SHP77 treated with DMSO at 0.1 percent for 48 hours (cell line): ENCODE measurements around the gene FHL3.
"Not testable (repeated sequence)": the region's sequence is repeated elsewhere in the genome, so short reads cannot be mapped to it uniquely, and the experiment has no call there.

Source experiments
- DNase-seq: peaks from one replicate; lab custom pipeline; 2025; lab: John Stamatoyannopoulos, UW

The FHL3 gene

DNA sequence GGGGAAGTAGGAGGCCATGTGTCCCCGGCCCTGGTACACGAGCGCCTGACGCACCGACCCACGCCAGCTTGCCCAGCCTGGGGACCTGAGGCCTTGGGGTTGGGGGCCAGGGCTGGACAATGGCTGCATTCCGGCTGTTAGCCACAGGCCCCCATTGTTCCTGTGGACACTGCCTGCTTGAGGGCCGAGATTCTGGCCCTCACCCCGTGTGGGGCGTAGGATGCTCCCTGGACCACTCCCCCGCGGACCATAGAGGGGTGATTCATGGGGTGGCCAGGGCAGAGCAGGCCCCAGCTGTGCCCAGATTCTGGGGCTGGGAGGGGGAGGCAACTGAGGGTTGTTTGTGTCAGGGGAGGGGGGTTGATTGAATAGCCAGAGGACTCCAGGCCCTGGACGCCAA lies 29.6 kb upstream of the FHL3 start:
- DNase-seq: no peak

DNA sequence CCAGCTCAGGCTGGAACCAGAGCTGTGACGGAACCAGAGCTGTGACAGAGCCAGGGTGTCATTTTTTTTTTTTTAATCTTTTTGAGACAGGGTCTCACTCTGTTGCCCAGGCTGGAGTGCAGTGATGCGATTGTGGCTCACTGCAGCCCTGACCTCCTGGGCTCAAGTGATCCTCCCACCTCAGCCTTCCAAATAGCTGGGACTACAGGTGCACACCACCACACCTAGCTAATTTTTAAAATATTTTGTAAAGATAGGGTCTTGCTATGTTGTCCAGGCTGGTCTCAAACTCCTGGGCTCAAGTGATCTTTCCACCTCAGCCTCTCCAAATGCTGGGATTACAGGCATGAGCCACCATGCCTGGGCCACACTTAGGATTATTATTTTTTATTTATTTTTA lies 27.7 kb upstream of the FHL3 start:
- not testable (repeated sequence) for DNase-seq

DNA sequence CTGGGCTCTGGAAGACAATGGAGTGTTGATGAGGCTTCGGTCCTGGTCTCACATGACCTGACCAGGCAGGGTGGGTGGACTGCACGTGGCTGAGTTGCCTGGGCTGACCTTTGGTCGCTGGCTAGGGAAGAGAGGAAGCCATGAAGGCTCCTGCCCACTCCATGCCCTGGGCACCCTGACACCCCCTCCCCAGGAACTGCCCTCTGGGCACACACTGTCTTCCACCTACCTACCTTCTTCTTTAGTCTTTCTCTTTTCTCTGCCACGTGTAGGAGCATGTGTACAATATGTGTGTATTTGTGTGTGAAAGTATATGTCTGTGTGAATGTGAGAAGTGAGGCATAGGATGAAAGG lies 26.2 kb upstream of the FHL3 start:
- DNase-seq: no peak

DNA sequence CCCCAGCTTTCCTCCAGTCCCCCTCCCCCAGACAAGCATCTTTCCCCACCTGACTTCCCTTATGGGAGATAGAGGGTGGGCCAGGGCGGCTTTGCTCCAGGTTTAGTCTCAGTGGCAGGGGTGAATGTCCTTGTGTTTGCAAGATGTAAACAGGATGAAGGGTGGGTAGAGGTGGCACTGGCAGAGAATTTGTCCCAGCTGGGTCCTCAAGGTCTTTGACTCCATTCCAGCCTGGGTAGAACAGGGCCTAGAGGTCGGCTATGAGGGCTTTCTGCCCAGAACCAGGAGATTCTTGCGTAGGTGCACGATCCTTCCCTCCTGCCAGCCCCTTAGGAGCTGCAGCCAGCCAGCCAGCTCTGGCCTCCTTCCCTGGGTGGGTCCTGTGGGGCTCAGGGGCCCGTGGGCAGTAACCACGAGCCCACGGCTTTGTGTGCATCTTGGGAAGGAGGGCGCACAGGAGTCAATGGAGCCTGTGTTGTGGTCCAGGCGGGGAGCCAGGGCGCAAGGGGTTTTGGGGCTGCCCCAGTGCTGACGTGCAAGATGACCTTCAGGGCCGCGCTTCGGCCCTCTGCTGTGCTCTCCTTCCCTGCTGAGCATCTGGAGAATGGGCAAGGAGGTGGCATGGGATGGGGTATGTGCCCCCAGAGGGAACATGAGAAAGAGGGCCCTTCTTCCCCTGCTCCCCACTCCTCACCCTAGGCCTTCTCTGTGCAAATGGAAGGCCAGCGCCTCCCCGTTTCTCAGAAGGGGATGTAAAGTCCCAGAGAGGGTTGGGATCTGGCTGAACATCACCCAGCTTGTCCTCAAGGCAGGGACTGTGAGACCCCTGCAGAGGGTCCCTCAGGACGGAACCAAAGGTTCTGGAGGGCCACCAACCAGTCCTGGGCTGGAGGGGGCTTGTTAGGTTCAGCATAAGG lies 25.5 kb upstream of the FHL3 start:
- no peak for DNase-seq

DNA sequence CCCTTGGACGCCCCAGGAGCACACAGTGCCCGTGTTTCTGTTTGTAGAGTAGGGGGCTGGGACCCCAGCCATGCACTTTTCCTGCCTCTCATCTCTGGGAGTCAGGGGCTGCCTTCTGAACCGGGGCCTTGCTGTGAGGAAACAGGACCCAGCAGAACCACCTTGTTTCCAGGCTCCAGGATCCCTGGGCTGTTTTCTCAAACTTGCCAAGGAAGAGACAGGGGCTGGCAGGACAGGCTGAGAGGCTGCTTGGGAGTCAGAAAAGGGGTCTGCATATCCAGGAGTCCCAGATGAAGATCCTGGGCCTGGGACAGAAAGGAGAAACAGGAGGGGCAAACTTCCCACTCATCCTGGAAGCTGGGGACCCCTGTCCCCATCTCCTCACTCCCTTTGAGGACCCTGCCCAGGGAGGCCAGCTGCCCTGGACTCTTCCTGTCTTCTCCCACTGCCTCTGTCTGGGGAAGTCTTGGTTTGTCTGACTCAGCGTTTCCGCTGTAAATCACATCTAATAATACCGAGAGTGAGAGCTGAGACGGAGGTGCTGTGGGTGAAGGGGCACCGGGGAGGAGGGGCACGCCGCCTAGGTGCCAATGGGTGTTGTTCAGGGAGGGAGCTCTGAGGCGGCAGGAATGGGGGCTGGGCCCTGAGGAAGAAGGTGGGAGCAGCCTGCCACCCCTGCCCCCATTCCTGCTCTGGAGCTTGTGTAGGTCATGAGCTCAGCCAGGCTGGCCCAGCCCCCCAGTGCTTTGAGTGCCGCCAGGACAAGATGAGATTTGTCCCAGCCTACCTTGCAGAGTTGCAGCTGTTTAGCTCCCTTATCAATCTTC lies 24.6 kb upstream of the FHL3 start:
- no peak for DNase-seq

DNA sequence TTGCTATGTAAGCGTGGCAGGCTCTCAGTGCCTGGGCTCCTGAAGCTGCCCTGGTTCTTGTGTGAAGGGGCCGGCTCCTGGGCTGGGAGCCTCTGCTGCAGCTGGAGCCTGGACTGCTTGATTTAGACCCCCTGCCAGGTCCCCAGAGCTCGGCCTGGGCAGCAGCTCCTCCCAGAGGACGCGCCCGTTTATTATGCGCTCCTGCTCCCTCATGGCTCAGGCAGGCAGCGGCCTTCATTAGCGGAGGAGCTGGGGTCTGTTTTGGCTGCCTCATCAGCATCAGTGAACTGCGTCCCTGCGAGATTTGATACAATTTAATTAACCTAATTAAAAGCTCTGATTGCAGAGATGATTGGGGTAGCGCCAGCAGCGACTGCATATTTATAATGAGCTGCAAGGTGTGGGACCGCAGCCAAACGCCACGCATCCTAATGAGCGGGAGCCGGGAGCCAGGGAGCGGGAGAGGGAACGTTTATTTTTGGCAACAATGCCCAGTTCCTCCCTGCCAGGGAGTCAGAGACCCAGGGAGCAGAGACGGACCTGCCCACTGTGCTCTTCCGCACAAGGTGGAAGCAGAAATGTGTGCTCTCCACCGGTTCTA lies 23.9 kb upstream of the FHL3 start:
- no peak for DNase-seq

DNA sequence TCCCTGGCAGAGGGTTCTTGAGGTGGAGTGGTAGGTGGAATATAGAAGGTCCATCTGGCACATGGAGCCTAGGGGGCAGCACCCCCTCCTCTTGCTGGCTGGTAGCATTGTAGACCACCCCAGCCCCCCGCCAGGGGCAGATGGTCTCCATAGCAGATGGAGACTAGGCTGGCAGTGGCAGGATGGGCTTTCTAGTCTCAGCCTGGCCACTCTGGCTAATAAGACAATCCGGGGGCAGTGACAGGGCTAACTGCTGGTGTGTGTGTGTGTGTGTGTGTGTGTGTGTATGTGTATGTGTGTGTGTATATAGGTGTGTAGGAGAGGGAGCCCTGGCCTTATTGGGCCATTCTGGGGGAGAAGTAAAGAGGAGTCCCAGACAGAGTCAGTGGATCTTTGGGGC lies 23.4 kb upstream of the FHL3 start:
- no peak for DNase-seq

DNA sequence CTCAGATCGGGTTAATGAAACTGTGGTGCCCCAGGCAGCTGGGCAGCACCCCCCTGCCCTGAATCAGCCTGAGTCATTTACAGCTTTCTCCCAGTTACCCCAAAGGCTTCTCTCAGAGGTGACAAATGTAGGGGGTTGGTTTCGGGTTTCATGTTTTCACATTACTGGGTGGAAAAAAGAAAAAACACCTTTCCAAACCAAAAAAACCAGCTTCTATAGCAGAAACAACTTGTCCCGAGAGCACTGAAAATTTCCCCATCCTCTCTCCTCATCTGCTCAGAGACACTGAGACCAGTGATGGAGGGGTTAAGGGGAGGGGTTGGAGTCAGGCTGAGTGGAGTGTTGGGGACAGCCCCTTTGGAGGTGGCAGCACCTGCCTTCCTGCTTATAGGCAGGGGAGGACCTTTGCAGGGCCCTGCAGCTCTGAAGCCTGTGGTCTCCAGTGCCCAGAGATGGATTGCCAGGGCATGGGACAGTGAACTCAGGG lies 22.8 kb upstream of the FHL3 start:
- no peak for DNase-seq

DNA sequence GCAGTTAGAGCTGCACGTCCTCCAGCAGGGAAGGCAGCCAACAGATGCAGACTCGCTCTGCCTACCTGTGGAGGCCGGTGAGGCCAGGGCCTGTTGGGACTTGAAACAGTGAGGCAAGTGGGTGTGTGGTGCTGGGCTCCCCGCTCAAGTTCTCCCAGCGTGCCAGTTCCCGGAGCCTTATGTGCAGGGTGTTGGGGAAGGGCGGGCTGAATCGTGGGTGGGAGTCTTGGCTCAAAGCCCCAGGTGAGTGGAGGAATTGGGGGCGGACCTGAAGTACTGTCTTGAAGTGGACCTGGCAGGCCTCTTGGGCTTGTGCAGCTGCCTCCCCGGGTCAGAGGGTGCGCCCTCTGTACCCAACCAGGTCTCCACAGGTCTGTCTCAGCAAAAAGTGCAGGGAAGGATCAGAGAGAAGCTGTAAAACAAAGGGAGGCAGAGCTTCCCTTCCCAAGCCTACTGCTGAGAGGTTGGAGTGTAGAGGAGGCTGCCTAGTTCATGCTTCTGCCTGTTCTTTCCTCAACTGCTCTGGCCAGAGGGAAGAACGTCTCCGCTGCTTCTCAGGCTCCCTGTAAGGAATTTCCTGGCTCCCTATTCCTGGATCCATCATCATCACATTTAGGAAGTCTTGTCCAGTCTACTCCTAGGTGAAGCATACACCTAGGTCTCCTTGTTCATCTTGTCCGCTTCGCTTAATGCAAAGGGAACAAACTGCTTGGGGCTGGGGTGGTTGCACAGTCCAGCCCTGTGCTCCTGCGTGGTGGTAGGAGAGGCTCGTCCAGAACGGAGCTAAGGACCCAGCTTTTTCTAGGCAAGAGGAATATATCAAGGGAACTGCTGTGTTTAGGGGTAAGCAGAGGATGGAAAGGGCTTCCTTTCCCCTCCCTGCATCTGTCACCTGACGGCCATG lies 22.1 kb upstream of the FHL3 start:
- no peak for DNase-seq

DNA sequence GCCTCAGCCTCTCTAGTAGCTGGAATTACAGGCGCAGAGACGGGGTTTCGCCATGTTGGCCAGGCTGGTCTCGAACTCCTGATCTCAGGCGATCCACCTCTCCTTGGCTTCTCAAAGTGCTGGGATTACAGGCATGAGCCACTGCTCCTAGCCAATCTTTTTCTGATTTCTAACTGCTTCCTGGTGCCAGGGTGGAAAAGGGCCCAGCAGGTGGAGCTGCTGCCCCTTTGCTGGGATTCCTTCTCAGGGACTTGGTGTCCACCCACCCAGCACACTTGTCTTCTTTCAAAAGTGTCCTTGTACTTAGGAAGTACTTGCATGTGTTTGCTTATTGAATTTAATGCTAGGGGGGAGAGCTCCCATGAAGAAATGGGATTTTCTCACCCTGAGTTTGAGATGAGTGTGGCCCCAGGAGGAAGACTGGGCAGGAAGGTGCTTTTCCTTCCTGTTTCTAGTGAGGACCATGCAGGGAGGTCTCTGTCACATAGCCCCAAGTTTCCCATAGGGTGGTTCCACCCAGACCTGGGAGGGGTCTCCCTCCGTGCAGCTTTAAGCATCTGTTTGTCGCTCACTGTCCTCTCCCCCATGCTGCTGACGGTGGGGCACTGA lies 21.4 kb upstream of the FHL3 start:
- no peak for DNase-seq

DNA sequence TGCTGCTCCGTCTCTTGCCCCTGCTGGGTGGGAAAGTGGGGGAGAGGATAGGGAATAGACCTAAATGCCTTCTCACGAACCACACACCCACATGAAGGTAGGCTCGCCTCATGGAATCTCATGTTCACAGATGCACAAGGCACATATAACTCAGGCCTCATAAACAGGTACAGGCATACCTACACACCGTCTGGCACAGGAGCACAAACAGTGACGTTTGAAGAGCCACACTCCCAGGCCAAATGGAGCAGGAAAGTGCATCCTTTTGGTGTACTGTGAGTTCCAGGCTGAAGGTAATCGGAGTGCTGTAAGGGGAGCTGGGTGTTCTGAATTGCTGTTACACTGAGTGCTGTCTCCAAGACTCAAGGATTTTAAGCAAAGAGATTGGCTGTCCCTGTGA lies 20.4 kb upstream of the FHL3 start:
- no peak for DNase-seq

DNA sequence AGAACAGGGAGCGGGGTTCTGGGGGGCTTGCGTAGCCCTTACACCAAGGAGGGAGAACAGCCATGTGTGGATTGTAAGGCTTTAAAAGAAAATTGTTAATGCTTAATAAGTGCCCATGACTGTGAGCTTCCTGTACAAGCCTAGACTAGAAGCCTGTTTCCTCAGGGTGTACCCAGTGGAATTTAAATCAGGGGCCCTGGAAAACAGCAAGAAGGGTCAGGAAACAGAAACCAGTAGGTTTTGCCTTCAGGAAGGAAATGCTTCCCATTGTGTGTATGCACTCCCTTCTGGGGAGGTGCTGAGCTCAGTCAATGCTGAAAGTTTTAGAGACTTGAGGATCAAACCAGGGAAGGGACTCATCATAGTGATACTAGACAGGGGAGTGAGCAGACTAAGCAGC lies 19.9 kb upstream of the FHL3 start:
- DNase-seq: no peak

DNA sequence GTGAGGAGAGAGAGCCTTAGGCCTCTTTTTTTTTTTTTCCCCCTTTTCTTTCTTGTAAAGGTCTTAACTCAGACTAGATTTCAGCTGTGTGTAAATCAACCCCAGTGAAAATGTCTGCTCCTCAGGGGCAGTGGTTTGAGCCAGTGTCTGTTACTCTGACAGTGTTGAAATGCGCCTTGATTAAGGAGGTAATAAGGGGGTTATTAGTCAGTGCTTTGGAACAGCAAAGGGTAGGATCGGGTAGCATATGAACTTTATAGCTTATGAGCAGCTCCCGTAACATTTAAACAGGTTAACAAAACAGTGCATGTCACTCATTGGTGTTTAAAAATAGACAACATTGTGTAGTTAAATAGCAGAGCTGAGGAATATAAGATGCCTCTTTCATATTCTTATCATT lies 17.5 kb upstream of the FHL3 start:
- no peak for DNase-seq

DNA sequence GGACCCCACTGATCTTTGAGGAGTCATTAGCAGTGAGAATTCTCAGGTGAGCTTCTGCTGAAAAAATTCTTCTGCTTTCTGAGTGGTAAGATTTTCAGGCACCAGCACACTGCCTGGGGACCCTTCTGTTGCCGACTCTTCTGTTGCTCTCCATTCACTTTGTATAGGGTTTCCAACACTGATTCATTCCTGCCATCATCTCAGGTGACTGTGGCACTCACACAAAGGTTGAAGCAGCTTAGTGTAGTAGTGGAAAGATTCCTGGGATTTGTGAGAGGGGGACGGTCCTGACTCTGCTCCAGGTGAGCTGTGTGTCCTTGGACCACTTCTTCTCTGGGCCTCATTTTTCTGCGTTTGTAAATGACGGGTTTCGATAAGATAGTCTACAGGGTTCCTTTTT lies 16.7 kb upstream of the FHL3 start:
- DNase-seq: no peak

DNA sequence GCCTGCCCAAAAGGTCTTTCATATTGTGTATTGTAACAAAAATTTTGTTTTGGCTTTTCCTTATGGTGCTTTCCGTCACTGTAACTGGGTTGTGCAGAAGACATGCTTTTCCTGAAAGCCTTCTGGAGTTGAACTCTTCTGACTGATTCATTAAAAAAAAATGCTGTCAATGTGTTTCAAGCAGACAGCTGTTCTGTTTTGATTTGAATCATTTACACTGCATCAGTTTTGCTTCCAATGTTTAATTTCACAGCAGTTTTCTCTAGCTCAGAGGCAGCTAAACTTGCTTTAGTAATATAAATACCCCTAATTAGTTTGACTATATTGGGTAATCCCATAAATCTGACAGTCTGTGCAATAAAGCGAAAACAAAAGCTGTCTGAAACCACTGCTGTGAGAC lies 15.1 kb upstream of the FHL3 start:
- no peak for DNase-seq

DNA sequence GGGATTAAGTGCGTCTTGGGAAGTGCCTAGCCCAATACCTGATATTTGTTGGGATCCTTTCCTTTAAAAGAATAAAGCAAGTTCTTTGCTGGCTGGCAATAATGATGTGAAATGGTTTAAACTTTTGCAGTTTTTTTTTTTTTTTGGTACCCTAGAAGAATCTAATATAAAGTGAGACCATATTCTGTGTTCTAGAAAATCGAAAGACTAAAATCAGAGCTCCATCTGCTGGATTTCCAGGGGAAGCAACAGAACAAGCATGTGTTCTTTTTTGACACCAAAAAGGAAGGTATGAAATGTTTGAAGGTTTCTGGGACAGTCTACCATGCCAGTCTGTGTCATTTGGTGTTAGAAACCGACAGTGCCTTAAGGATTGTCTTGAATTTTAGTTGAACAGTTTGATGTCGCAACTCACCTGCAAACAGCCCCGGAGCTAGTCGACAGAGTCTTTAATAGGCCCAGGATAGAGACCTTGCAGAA lies 13.6 kb upstream of the FHL3 start:
- DNase-seq: no peak

DNA sequence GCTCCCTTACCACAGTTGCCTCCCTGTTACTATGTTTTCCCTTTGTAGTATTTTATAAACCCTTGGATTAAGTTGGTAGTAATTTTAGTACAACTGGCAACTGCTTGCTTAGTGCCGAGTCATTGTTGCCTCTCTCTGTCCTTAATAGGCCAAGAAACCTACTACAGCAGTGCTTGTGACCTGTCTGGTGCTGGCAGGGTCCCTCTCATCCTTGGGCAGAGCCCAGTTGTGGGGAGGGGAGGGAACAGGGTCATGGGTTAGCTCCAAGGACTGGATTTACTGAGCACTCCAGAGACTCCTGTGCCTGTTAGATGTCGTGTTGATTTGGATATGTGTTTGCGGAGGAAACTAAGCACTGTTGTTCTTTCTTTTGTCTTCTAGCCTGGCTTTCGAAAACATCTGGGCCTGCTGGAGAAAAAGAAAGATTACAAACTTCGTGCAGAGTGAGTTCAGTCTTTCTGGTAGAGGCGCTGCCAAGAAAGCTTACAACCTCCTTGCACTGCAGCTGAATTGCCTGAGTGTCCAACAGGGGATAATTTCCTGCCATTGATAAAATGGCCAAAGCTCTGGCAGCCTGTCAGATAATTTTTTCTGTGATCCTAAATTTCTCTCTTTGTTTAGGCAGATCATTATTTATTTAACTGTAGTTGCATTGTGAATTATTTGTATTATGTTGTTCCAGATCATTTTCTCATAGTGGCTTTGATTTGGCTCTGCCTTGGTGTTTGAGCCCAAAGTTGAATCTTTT lies 10.8 kb upstream of the FHL3 start:
- DNase-seq: no peak

DNA sequence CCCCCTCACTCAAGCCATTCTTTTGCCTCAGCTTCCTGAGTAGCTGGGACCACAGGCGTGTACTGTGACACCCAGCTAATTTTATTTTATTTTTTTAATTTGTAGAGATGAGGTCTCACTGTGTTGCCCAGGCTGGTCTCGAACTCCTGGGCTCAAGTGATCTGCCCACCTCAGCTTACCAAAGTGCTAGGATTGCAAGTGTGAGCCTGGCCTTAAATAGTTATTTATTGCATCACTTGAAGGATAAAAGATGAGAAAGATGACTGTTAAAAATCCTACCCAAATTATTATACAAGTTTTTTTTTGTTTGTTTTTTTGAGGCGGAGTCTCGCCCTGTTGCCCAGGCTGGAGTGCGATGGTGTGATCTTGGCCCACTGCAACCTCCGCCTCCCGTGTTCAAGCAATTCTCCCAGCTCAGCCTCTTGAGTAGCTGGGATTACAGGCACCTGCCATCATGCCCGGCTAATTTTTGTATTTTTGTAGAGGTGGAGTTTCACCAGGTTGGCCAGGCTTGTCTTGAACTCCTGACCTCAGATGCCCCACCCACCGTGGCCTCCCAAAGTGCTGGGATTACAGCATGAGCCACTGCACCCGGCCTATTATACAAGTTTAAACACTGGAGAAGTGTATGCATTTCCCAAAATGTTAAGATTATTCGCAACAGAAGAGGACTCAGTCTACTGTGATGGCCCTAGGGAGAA lies 9.6 kb upstream of the FHL3 start:
- no peak for DNase-seq

DNA sequence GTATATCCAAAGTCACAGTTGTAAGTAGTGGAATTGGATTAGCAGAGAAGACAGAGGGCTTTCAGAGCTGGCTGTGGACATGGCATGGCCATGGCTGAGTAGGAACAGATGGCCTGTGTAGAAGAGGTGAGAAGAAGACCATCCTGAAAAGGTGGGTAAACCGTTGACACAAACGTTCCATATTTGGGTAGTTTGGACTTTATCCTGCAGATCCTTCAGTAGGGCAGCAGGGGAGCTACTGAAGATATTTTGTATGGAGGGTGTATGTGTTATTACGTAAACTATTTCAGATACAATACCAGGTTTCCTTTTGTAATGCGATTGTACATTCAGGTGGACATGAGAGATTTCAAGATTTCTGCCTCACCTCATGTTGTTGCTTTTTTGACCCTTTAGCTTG lies 8.9 kb upstream of the FHL3 start:
- DNase-seq: no peak

DNA sequence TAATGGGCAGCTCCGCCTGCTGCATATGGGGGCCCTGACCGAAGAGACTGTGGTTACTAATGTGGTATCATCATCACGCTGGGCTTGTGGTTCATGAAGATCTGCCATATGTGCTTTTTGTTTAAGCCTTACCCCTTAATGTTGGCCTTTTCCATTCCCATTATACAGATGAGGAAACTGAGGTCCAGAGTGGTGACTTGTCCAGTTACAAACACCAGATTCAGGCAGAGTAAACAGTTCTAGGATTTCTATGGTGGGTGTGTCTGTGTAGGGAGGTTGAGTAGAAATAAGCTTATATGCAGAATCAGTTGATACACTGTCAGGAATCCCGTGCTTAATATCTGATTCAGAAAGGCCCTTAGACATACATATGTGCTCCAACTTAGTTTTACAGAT lies 7.9 kb upstream of the FHL3 start:
- DNase-seq: no peak
